Measurements from ENCODE around the gene IGFBP4.

Gene IGFBP4

DNA sequence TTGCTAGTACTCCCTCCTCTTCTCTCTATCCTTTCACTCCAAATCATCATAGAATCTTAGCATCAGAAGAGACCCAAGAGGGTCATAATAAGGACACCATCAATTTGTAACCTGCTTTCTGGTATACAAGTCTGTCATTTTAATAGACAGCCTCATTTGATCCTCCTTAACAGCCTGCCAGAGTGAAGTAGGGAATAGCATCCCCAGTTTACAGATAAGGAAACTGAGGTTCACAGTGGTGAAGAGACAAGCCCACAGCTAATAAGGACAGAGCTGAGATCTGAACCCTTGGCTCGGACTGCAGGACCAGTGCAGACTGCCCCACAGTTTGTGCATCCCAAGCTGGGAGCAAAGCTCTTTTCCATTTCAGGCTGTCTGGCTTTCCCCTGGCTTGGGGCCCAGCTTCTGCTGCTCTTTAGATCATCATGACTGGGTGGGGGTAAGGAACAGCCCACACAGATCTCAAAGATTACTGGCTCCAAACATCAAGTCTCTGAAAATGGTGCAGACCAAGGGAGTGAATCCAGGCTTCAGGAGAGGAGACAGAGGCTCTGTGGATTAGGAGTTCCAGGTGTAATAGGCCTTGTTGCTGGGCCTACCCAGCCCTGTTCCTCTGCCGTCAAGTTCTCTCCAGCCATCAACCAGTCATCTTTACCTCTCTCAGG is 10.3 kb upstream of the IGFBP4 start:
- no peak for DNase-seq

DNA sequence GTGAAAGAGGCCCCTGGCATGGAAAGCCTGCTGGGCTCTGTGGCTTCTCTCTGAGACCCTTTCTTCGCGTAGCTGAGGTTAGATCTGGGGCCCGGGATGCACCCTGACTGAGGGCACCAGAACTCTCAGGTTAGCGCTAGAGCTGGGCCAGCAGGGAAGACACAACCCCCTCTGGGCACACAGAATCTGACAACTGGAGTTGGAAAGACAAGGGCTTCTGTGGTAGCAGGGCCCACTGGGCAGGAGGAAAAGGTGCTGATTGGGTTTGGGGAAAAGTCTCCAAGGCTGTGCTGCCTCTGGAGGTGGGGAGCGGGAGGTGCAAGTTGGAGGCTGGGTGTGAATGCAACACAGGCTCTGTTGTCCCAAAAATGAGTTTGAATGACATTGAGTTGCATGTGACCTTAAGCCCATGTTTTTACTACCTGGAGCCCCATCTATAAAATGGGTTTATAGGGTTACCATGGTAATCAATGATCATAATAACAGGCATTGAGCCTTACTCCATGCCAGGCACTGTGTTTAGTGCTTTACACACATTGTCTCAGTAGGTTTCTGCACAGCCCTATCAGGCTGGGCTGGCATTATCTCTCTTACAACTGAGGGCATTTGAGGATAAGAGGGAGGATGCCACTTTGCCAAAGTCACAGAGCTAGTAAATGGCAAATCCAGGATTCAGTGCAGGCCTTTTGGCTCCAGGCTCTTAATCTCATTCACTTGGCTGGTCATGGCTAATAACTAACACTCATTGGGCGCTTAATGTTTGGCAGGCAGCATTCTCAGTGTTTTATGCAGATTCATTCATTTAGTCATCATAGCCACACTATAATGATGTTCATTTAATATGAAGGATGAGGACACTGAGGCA is 9.5 kb upstream of the IGFBP4 start:
- peak in 3 of 4 experiments; percentile 18 to 48 (median 46) for DNase-seq

DNA sequence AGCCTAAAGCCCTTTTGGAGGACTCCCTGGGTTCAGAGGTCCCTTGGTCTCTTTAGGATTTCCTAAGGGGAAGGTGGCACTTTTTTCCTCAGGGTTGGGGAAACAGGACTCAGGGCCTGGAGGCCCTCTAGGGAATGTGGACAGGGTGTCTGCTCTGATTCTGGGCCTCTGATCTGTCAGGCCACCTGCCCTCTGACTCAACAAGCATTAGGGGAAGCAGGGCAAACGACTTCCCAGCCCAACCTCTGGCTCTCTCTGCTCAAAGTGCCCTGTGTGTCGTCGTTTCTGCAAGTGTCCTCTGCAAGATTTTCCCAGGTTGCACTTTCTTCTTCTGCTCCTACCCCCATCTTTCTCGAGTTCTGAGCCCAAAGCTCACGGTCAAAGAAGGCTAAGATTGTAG is 6.6 kb upstream of the IGFBP4 start:
- peak; percentile 29 to 53 (median 47) for DNase-seq

DNA sequence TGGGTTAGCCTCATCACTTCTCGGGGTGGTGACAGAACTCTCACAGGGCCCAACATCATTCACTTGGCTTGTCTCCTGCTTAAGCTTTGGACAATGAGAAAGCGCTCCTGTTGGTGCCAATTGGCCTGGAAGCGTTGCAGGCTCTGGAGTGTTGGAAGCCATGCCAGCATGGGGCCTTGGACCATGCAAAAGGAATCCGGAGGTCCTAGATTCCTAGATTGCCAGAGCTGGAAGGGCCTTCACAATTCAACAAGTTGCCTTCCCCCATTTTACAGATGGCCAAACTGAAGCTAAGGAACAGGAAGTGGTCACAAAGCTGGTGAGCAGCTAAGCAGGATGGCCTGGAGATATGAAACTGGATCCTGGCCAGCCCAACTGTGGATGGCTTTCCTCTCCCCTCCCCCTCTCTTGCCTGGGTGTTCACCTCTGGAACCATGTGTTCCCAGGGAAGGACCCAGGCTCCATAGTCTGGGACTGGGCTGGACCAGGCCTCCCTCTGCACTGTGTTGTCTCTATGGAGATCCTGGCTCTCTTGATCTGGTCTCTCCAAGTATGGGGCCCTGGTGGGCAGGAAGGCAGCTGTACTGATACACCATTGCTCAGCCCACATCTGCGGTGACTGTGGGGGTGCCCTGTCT is 6.0 kb upstream of the IGFBP4 start:
- DNase-seq = peak in 3 of 4 experiments; percentile 29 to 51 (median 48)

DNA sequence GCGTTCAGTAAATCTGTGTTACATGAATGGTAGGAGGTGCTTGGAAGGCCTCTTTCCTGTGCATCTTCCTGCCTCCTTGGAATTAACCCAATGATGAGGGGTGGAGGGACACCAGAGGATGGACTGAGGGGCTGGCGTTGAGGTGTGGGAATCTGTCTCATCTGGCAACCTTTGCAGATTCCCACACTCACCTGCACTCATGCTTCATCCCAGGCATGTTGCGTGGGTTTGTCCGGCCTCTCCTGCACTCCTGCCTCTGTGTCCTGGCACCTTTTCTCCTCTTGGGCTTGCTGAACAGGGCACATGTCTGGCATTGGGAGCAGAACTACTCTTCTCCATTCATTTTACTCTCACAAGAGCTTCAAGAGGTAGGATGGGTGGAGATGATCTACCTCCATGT is 3.1 kb upstream of the IGFBP4 start:
- DNase-seq = no peak

DNA sequence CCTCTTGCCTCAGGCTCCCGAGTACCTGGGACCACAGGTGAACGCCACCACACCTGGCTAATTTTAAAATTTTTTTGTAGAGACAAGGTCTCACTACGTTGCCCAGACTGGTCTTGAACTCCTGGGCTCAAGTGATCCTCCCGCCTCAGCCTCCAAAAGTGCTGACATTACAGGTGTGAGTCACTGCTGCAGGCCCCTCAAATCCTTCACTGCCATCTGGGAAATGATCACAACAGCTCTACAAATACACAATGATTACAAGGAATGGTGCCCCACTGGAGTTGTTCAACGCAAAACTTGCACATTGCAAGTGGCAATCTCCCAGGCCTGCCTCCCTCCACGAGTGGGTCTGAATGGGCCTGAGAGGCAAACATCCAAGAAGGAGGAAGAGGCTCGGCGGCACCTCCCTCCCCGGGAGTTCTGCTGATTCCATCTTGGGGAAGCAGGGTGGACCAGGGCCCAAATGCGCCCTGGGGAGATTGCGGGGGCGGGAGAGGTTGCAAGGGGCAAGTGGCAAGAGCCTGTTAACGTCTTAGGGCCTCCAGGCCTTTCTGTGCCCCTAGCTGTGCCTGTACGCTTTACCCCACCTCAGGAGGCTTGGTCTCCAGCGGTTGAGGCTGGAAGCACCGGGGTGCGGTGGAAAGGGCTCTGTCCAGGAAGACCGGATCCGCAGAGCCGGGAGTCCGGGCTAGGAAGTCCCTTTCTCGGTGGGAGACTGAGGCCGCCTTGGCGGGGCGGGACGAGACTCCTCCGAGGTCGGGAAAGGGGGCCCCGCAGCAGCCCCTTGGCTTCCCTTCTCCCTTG is 656 bp upstream of the IGFBP4 start:
- DNase-seq = peak; percentile 20 to 50 (median 36)

DNA sequence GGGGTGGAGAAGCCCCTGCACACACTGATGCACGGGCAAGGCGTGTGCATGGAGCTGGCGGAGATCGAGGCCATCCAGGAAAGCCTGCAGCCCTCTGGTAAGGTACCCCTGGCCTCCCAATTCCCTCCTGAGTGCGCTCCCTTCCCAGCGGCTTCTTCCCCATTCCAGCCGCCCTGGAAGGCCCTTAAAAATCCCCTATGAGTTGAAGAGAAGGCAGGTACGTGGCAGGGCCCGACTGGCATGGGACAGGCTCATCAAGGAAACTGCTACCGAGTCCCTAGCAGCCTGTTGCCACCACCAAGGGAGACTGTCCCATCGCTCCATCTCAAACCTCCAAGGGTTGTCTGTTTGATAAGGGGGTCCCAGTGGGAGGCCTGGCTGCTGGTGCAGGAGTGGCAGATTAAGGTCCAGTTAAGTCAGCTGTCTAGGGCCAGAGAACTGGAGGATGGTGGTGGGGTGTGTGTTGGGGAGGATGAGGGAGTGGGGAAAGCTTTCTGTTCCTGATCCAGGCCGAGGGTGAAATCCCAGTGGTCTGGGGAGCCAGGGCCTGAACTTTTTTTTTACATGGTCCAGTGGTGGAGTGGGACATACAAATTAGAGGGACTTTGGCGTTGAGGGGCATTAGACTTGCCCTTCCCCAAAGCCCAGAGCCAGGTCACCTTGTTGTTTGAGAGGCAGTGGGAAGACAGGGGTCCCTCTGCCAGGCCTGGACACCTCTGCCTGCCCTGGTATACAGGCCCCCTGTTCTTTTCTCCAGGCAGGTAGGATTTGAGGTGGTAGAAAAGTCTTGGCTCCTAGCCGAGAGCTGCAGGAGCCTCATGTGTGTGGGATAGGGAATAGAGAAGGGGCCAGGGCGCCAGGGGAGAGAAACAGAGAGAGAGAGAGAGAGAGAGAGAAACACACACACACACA is 994 bp downstream of the IGFBP4 start:
- DNase-seq = no peak

DNA sequence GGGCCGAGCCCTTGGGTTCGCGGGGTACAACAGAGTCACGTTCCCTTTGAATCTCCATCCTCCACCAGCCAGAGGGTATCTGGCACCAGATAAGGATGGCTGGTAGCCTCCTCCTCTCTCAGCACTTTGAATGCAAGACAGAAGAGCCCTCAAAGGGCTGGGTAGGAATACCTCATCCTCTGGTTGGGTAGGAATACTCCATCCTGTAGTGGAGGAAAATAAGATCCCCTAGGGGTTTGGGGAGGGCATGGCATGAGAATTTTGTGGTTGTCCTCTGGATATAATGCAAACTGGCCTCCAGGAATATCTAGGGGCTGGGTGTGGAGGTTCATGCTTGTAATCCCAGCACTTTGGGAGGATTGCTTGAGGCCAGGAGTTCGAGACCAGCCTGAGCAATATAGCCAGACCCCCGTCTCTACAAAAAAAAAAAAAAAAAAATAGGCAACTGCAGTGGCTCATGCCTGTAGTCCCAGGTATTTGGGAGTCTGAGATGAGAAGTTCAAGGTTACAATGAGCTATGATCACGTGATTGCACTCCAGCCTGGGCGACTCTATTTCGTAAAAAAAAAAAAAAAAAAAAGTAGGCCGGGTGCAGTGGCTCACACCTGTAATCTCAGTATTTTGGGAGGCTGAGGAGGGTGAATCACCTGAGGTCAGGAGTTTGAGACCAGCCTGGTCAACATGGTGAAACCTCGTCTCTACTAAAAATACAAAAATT is 2.7 kb downstream of the IGFBP4 start:
- no peak for DNase-seq

DNA sequence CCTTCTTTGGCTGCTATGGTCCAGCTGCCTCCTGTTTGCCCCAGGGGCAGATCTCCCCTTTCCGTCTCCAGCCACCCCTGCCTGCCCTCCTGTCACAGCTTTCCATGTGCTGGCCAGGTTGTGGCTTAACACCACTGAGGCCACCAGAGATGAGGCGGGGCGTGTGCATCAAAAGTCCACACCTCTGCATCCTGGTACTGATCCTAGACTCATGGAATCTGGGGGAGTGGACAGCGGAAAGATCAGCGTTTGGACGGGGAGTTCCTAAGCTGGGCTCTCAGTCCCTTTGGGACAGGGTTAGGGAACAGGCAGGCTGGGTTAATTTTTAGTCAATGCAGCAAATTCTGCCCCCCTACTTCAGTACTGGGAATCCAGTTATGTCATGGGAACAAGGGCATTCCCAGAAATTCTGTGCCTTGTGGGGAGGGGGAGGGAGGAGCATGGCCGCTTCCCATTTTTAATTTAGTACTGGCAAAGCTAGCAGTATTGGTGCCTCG is 3.9 kb downstream of the IGFBP4 start:
- DNase-seq = no peak

DNA sequence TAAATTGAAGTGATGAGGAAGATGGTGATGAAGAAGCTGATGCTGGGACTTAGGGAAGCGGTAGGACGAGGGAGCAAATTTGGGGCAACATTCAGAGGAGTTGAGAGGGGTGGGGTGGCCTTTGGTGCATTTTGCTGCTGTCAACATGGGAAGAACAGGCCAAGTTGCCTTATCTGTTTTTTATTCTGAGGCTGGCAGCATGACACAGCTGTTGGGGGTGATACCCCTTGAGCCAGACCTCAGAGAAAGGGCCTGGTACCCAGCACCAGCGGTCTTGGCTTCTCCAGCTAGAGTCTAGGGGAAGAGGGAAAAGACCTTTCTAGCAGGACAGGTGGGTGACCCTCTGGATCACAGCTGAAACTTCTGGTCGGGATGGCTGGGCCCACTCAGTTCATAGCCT is 4.6 kb downstream of the IGFBP4 start:
- DNase-seq = no peak

DNA sequence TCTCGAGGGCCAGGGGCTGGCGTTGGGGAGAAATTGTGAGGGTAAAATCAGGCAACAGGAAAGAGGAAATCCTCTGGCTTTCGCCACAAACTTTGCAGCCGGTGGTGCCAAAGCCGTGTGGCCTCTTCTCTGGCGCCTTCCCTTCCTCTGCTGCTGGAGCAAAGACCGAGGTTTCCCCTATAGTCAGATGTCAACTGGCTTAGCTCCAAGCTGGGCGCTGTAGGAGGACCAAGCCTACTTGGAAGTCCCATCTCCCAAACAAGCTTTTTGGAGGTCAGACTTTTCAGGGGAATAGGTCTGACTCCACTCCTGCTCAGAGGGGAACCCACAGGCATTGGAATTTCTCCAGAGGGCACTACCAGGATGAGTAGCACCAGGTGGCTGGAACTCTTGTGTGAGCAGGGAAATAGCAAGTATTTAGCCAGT is 5.0 kb downstream of the IGFBP4 start:
- peak; percentile 52 to 79 (median 68) for DNase-seq

DNA sequence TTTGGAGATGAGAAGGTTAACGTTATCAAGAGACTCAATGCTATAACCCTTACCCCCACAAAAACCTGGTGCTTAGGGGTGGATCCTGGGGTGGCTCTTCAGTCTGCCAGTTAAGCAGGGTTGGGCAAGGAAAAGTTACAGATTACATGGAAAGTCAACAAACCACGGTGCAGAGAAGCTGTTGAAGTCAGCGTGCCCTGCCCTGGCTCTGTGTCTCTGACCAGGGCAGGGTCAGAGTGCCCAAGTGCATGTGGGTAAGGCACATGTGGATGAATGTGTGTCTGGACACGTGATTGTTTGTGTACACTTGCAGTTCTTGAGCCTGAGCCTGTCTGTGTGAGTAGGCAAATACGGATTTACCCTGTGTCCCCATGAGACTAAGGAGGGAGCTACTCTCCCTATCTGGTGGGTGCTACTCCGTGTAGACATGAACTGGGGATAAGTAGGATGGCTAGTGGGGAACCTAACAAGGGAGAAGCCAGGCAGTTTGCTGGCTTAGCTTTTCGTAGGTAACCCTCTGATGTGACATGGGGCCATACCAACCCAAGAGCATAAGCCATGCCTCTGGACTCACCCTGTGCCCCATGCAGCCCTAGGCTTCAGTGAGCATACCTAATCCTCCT is 5.5 kb downstream of the IGFBP4 start:
- DNase-seq = peak; percentile 8 to 54 (median 44)

DNA sequence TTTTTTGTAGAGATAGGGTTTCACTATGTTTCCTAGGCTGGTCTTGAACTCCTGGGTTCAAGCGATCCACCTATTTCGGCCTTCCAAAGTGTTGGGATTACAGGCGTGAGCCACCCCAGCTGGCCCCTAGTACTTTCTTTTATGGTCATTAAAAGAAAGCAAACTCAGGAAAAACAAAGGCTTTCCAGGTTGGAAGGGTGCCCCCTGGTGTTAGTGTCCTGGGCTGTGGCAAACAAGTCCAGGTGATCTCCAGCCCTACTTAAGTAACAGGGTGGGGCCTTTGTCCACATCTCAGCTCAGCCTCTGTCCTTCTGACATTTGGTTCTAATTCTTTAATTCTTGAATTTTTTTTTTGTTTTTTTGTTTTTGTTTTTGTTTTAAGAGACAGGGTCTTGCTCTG is 6.9 kb downstream of the IGFBP4 start:
- peak; percentile 28 to 74 (median 53) for DNase-seq

DNA sequence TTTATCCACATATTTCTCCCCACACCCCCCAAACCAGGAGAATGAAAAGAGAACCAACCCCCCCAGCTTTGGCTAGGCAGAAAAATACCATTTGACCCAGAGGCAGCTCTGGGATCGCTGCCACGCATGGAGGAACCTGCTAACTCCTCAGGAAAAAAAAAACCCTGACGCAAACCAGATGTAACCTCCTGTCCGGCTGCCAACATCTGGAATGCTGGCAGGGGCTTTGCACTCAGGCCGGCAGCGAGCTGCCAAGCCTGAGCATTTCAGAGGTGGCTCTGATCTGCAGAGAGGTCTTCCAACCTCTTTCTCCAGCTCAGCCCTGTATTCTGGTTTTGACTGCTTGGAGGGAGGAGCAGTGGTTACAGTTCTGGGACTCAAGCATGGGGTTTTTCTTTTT is 8.2 kb downstream of the IGFBP4 start:
- no peak for DNase-seq

DNA sequence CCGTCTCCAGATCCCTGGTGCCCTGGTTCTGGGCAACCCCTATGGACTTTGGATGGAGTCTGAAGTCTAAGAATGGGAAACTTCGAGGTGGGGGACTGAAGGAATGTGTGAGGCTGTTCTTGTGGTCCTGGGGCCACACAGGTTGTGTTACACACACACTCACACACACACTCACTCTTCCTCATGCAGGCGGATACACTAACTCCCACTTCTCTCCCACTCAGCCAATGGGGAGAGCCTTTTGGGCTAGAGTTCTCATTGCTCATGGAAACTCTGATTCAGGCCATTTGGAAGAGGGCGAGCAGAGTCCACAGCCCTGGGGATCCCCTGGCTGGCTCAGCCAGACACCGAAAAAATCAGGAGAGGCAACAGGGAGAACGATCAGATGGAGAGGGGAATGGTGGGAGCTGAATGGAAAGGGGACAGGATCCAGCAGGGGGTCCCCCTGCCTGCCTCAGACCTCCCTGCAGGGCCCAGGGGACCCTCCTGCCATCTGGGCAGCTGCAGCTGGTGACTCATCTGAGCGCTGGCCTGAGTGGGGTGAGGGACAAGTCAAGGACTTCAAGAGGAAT is 9.1 kb downstream of the IGFBP4 start:
- peak in 2 of 4 experiments; percentile 10 to 23 for DNase-seq

DNA sequence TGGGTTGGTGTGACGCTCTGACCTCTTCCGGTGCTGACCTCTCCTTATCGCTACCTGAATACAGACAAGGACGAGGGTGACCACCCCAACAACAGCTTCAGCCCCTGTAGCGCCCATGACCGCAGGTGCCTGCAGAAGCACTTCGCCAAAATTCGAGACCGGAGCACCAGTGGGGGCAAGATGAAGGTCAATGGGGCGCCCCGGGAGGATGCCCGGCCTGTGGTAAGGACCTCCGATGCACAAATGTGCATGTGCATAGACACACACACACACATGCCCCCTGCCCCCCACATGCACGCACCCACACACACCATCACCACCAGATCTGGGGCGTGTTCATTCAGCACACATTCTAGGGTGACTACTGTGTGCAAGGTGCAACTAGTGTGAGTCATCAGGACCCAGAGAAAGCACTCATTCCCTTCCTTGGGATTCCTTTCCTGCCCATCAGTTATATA is 9.7 kb downstream of the IGFBP4 start:
- no peak for DNase-seq

DNA sequence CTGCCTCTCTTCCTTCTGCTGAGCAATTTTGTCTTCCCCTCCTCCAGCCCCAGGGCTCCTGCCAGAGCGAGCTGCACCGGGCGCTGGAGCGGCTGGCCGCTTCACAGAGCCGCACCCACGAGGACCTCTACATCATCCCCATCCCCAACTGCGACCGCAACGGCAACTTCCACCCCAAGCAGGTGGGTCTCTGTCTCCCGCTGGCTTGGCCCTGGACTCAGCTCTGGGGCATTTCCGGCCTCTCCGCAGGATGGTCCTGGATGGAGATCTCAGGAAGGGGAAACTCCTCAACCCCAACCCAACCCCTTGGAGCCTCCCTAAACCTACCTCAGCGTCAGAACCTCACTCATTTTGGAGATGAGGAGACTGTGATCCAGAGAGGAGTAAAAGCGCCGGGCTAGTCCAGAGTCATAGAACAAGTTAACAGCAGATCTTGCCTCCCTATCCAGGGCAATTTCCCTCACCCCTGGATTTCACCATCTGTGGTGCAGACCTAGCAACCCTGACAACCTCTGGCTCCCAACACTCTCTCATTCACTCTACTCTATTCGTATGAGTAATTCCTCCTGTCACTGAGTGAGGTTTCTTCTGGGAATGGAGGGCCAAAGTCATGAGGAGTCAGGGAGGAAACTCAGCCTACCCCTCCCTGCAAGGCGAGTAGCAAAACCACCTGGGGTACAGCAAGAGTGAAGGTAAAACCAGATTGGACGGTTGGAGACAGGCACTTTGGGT is 10.8 kb downstream of the IGFBP4 start:
- DNase-seq = no peak

DNA sequence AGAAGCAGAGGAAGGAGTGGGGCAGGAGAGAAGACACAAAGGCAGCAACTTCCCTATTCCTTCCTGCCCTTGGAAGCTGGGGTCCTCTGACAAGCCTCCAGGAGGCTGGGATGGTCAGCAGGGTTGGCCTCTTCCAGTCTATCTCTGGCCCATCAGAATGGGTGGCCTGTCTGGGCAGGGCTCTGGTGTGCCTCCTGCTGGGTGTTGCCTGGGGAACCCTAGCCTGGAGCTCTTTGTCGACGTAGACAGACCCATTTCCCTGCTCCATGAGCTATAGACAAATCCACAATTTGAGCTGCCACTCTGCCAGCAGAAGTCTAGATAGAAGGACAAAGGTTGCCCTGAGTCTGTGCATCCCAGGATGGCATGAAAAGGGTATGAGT is 11.4 kb downstream of the IGFBP4 start:
- DNase-seq = no peak

DNA sequence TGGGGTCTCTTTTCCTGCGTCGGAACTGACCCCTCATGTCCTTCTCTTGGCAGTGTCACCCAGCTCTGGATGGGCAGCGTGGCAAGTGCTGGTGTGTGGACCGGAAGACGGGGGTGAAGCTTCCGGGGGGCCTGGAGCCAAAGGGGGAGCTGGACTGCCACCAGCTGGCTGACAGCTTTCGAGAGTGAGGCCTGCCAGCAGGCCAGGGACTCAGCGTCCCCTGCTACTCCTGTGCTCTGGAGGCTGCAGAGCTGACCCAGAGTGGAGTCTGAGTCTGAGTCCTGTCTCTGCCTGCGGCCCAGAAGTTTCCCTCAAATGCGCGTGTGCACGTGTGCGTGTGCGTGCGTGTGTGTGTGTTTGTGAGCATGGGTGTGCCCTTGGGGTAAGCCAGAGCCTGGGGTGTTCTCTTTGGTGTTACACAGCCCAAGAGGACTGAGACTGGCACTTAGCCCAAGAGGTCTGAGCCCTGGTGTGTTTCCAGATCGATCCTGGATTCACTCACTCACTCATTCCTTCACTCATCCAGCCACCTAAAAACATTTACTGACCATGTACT is 13.2 kb downstream of the IGFBP4 start:
- DNase-seq = no peak

Data from suppressor macrophage (primary cell).